Measurements from ENCODE around the gene RNASEH2C. TPM values are rescaled to one million over a fixed set of nuclear protein-coding genes. Genes with fewer than 3 reads are reported as not detected.
A peak's percentile ranks its signal among the peaks of the same experiment; 100 is the strongest.

RNASEH2C gene
- total and polyA plus RNA-seq, 8 donors, result 16.1 to 49.3 (median 23.2) TPM

- Histone ChIP-seq H3K27ac (no peak overlapping the region), H3K27me3 (no peaks in the 10 kb centered on the region), H3K4me1 (no peaks in the 10 kb centered on the region), H3K4me3 (no peak overlapping the region), H3K36me3 (no peaks in the 10 kb centered on the region), H3K9me3 (no peaks in the 10 kb centered on the region)
- 78 to 87% methylated on average over 17 of the region's 17 CpGs for WGBS, 2 donors
- ATAC-seq (peak in 1 of 4 donors; percentile 17), FAIRE-seq (no peak), DNase-seq (peak in 1 of 6 donors; percentile 53)
- no peak for TF ChIP-seq CTCF (IDR thresholded peaks at IDR 0.05)
- intact Hi-C loops (cut with DNase I), result no loop called here
Observed at GRCh38 chr11:65745049-65745448, 24.5 kb upstream of the RNASEH2C start.

- no peaks in the 10 kb centered on the region for H3K36me3 ChIP-seq
- DNase-seq (no peak), FAIRE-seq (no peak), ATAC-seq (peak in 2 of 4 donors; percentile 24 to 29)
- intact Hi-C loops (cut with DNase I), result no loop called here
- TF ChIP-seq CTCF (IDR thresholded peaks at IDR 0.05), result no peak
- 64 to 65% methylated on average over 8 of the region's 8 CpGs for WGBS, 2 donors
- no peaks in the 10 kb centered on the region for H3K4me1 ChIP-seq
- no peak overlapping the region for H3K4me3 ChIP-seq
- H3K9me3 ChIP-seq, result no peaks in the 10 kb centered on the region
- no peaks in the 10 kb centered on the region for H3K27me3 ChIP-seq
- no peak overlapping the region for H3K27ac ChIP-seq
Observed at GRCh38 chr11:65744699-65745042, 24.1 kb upstream of the RNASEH2C start.

- peak overlapping the region in 1 of 4 donors; percentile 22 for H3K4me3 ChIP-seq
- no peaks in the 10 kb centered on the region for H3K4me1 ChIP-seq
- FAIRE-seq (no peak), DNase-seq (peak; percentile 46 to 71 (median 65)), ATAC-seq (peak; percentile 96 to 100 (median 98))
- no peak for TF ChIP-seq CTCF (IDR thresholded peaks at IDR 0.05)
- H3K27ac ChIP-seq, result no peak overlapping the region
- no peaks in the 10 kb centered on the region for H3K9me3 ChIP-seq
- H3K36me3 ChIP-seq, result no peaks in the 10 kb centered on the region
- intact Hi-C loops (cut with DNase I), result no loop called here
- no peaks in the 10 kb centered on the region for H3K27me3 ChIP-seq
- WGBS, 2 donors, result 53 to 62% methylated on average over 17 to 18 of the region's 18 CpGs
Observed at GRCh38 chr11:65744026-65744698, 23.6 kb upstream of the RNASEH2C start.

- 62 to 67% methylated on average over 10 of the region's 10 CpGs for WGBS, 2 donors
- Histone ChIP-seq H3K4me3 (no peak overlapping the region), H3K9me3 (no peaks in the 10 kb centered on the region), H3K27ac (no peak overlapping the region), H3K4me1 (no peaks in the 10 kb centered on the region), H3K27me3 (no peaks in the 10 kb centered on the region), H3K36me3 (no peaks in the 10 kb centered on the region)
- no peak for DNase-seq
- intact Hi-C loops (cut with DNase I), result no loop called here
- no peak for ATAC-seq
- FAIRE-seq, result no peak
- no peak for TF ChIP-seq CTCF (IDR thresholded peaks at IDR 0.05)
Observed at GRCh38 chr11:65743681-65744025, 23.1 kb upstream of the RNASEH2C start.

- 69 to 71% methylated on average over 1 of the region's 1 CpG for WGBS, 2 donors
Observed at GRCh38 chr11:65742353-65742752, 21.8 kb upstream of the RNASEH2C start.

More at GRCh38 chr11:65742353-65742752, 21.8 kb upstream of the RNASEH2C start:
- intact Hi-C loops (cut with DNase I), result no loop called here
- Histone ChIP-seq H3K4me3 (no peak overlapping the region), H3K4me1 (no peaks in the 10 kb centered on the region), H3K27ac (no peak overlapping the region), H3K27me3 (no peaks in the 10 kb centered on the region), H3K9me3 (no peaks in the 10 kb centered on the region), H3K36me3 (no peaks in the 10 kb centered on the region)
- no peak for DNase-seq
- ATAC-seq, result no peak
- FAIRE-seq, result no peak
- no peak for TF ChIP-seq CTCF (IDR thresholded peaks at IDR 0.05)
